T follicular helper cell (primary cell): Measurements from ENCODE around the gene BCAR1.

Experiments
- DNase-seq: peaks from one replicate; pipeline ENCODE4 v3.0.0-alpha.2; 2020; ENCODE audit warnings: low read depth

Gene BCAR1

GRCh38 chr16:75203667-75204409, 47.6 kb downstream of the BCAR1 start:
- no peak for DNase-seq

GRCh38 chr16:75203096-75203495, 48.3 kb downstream of the BCAR1 start:
- DNase-seq = no peak

- DNase-seq = no peak
Measured at GRCh38 chr16:75202069-75202590, 49.3 kb downstream of the BCAR1 start.

- DNase-seq = no peak
Measured at GRCh38 chr16:75198135-75198600, 53.3 kb downstream of the BCAR1 start.

GRCh38 chr16:75197522-75198134, 53.8 kb downstream of the BCAR1 start:
- no peak for DNase-seq

- DNase-seq = no peak
Measured at GRCh38 chr16:75196836-75197235, 54.6 kb downstream of the BCAR1 start.

GRCh38 chr16:75195811-75196790, 55.3 kb downstream of the BCAR1 start:
- no peak for DNase-seq

GRCh38 chr16:75193730-75194444, 57.5 kb downstream of the BCAR1 start:
- no peak for DNase-seq

GRCh38 chr16:75193265-75193650, 58.2 kb downstream of the BCAR1 start:
- no peak for DNase-seq

GRCh38 chr16:75192606-75193264, 58.7 kb downstream of the BCAR1 start:
- no peak for DNase-seq

- no peak for DNase-seq
Measured at GRCh38 chr16:75189638-75190245, 61.7 kb downstream of the BCAR1 start.

GRCh38 chr16:75188832-75189477, 62.5 kb downstream of the BCAR1 start:
- DNase-seq = no peak

- no peak for DNase-seq
Measured at GRCh38 chr16:75181630-75182029, 69.8 kb downstream of the BCAR1 start.

- DNase-seq = no peak
Measured at GRCh38 chr16:75179208-75179607, 72.2 kb downstream of the BCAR1 start.
